ENCODE results near the gene LIG3. TPM values are rescaled to one million over a fixed set of nuclear protein-coding genes. Genes with fewer than 3 reads are reported as not detected.

LIG3 gene
- total and polyA plus RNA-seq, 2 of the 4 experiments (the other 2 are of a cell fraction) = 36.4 to 41.9 TPM

DNA sequence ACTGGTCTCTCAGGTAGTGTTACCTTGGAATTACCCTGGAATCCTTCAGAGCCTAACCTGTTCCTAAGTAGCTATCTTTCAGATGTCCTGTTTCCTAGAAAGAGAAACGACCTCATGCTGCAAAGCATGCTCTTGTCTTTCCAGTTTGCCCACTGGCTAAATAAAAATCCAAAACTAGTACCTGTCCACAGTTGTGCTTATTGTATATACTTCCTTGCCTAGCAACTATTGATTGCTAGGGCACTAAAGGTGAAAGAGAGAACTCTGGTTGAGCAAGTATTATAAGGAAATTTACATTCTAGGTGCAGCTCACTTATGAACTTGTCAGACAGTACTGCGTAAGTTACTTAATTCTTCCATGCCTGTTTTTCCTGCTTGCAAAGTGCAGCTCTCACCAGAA, 38.5 kb downstream of the LIG3 start:
- BruUV-seq (replicated peaks) = no TSS peak
- ChIA-PET CTCF (no interaction called here), POLR2A (ENCODE audit: unreplicated experiment) (no interaction called here)
- Histone ChIP-seq H2AK5ac (ENCODE audit: low read depth, low read length) (no peak overlapping the region), H3K23ac (ENCODE audit: low read depth, low read length) (no peak overlapping the region), H4K91ac (ENCODE audit: insufficient read depth, low read depth, low read length) (no peak overlapping the region), H3K4me2 (ENCODE audit: low read depth, low read length) (no peak overlapping the region), H3K9me3 (ENCODE audit: control insufficient read depth, insufficient read depth, low read length) (no peaks in the 10 kb centered on the region), H3K4me3 (ENCODE audit: insufficient read depth, low read depth, low read length) (no peak overlapping the region), H3K79me1 (ENCODE audit: low read depth in 1 of 2, low read length in 2 of 2) (peaks cover 15 to 55% of the 10 kb centered on the region in 2 experiments), H2BK20ac (ENCODE audit: low read depth, low read length) (no peak overlapping the region), H2BK15ac (ENCODE audit: low read depth, low read length) (no peak overlapping the region), H3K4me1 (ENCODE audit: control insufficient read depth, insufficient read depth, low read length) (0 out of 2 replicates have a peak, but pooled peaks cover 2% of the 10 kb centered on the region), H4K8ac (ENCODE audit: low read depth in 2 of 2, low read length in 2 of 2) (no peak overlapping the region), H3K27ac (ENCODE audit: insufficient read depth, low read length) (no peak overlapping the region), H3K18ac (ENCODE audit: low read depth, low read length) (no peak overlapping the region), H3K4ac (ENCODE audit: low read depth, low read length) (no peak overlapping the region), H3K27me3 (ENCODE audit: control insufficient read depth, insufficient read depth, low read length) (no peaks in the 10 kb centered on the region), H2AFZ (replicated peaks; ENCODE audit: low read length, poor library complexity) (no peak overlapping the region), H3K56ac (ENCODE audit: extremely low read depth, insufficient read depth, low read length) (no peak overlapping the region), H2BK5ac (ENCODE audit: low read depth, low read length, poor library complexity, severe bottlenecking) (no peak overlapping the region), H3K9me1 (ENCODE audit: insufficient read depth, low read length) (peaks cover 14% of the 10 kb centered on the region), H2AK9ac (replicated peaks; ENCODE audit: low read depth, low read length, poor library complexity) (no peak overlapping the region), H4K5ac (ENCODE audit: low read depth, low read length) (no peak overlapping the region), H3K9ac (ENCODE audit: low read depth, low read length) (no peak overlapping the region), H4K20me1 (ENCODE audit: insufficient read depth, low read length) (no peaks in the 10 kb centered on the region; the same call in 1 of the 2 replicates), H3K14ac (replicated peaks; ENCODE audit: low read depth, low read length) (no peak overlapping the region), H2BK120ac (ENCODE audit: low read depth, low read length) (no peak overlapping the region), H3K36me3 (ENCODE audit: control insufficient read depth, insufficient read depth, low read length) (peaks cover 27% of the 10 kb centered on the region)
- 100% methylated on average over 1 of the region's 2 CpGs; no CpG with 5 or more reads in 1 of the 2 experiments for WGBS, 2 experiments (ENCODE audit: extremely low coverage in 2 of 2, insufficient read length in 1 of 2)
- intact Hi-C loops (cut with micrococcal nuclease) (no loop called here), dilution Hi-C loops (cut with HindIII; ENCODE audit: low sequenced_read_pairs, unreplicated experiment) (no loop called here), in situ Hi-C loops (cut with MboI; ENCODE audit: low sequenced_read_pairs) (no loop called here)
- DNase-seq (no peak), ATAC-seq (ENCODE audit: low read depth) (no peak)
- TF ChIP-seq BHLHE40 (IDR thresholded peaks at IDR 0.05; ENCODE audit: low read depth, low read length) (no peak), CEBPB (IDR thresholded peaks at IDR 0.05; ENCODE audit: low read depth, low read length) (no peak), CHD1 (IDR thresholded peaks at IDR 0.05; ENCODE audit: low read depth, low read length) (no peak), MAZ (IDR thresholded peaks at IDR 0.05; ENCODE audit: borderline replicate concordance, low read depth, low read length) (no peak), SMC3 (IDR thresholded peaks at IDR 0.05; ENCODE audit: low read depth, low read length) (no peak), FOS (IDR thresholded peaks at IDR 0.05; ENCODE audit: low read depth, low read length) (no peak), CTCF (conservative IDR thresholded peaks at IDR 0.05; ENCODE audit: low read depth, low read length) (no peak), NFE2L2 (IDR thresholded peaks at IDR 0.05; ENCODE audit: low read depth, low read length) (no peak)
- TF ChIP-seq, protein P1, sequence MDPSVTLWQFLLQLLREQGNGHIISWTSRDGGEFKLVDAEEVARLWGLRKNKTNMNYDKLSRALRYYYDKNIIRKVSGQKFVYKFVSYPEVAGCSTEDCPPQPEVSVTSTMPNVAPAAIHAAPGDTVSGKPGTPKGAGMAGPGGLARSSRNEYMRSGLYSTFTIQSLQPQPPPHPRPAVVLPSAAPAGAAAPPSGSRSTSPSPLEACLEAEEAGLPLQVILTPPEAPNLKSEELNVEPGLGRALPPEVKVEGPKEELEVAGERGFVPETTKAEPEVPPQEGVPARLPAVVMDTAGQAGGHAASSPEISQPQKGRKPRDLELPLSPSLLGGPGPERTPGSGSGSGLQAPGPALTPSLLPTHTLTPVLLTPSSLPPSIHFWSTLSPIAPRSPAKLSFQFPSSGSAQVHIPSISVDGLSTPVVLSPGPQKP (IDR thresholded peaks at IDR 0.05; ENCODE audit: borderline replicate concordance, low read depth, low read length) = no peak
